HepG2 (cell line): ENCODE results near the gene ANKS6.

Source experiments
- EZH2 ChIP-seq: conservative IDR thresholded peaks from 2 replicates; pipeline ENCODE4 v1.6.1; 2012; ENCODE audit warnings: mild to moderate bottlenecking, low read depth, low read length, moderate library complexity
- MAX ChIP-seq: IDR thresholded peaks from 2 replicates; pipeline ENCODE4 v1.6.1; 2012; ENCODE audit warnings: inconsistent platforms
- PHB2 ChIP-seq: fragments of 450-650 bp; IDR thresholded peaks from 2 replicates; pipeline ENCODE4 v1.6.1; 2018; ENCODE audit not compliant: partially characterized antibody
- POLR2AphosphoS5 ChIP-seq: IDR thresholded peaks from 2 replicates; pipeline ENCODE4 v1.6.1; 2012; ENCODE audit warnings: low read depth, low read length
- RBM39 ChIP-seq: fragments of 200-400 bp; formaldehyde crosslinking; IDR thresholded peaks from one replicate; pipeline ENCODE4 v1.6.1; 2018; ENCODE audit warnings: antibody characterized with exemption, mild to moderate bottlenecking, low read depth, low read length; ENCODE audit not compliant: poor library complexity, severe bottlenecking
- SIN3A ChIP-seq: IDR thresholded peaks from 2 replicates; pipeline ENCODE4 v1.6.1; 2011; ENCODE audit warnings: low read depth, mild to moderate bottlenecking, control low read depth, low read length, borderline replicate concordance
- SMC3 ChIP-seq: IDR thresholded peaks from 2 replicates; pipeline ENCODE4 v1.6.1; 2011; ENCODE audit warnings: low read length, improper control_type of control experiment
- ZBTB2 ChIP-seq: sonication (generic); formaldehyde crosslinking; IDR thresholded peaks from 2 replicates; pipeline ENCODE4 v1.8.0; 2022; ENCODE audit warnings: low read depth, missing genetic modification reagents
- TF ChIP-seq, protein P1 (sequence below), 2 experiments: fragments of 450-650 bp in 1 of 2; sonication (generic) in 1 of 2; formaldehyde crosslinking in 1 of 2; IDR thresholded peaks; 2 replicates each; pipeline versions ENCODE4 v1.6.1 to v1.8.0; 2016 to 2022; ENCODE audit warnings: antibody characterized with exemption in 1 of 2, mild to moderate bottlenecking in 1 of 2, missing genetic modification reagents in 1 of 2
- TF ChIP-seq, protein P2 (sequence below): sonication (generic); formaldehyde crosslinking; IDR thresholded peaks from 2 replicates; pipeline ENCODE4 v1.5.0; 2020; ENCODE audit warnings: mild to moderate bottlenecking, low read depth, missing genetic modification reagents, borderline replicate concordance

GRCh38 chr9:98702835-98703380 lies 93.4 kb downstream of the ANKS6 start:
- TF ChIP-seq MAX = no peak
- TF ChIP-seq PHB2 = no peak
- no peak for TF ChIP-seq POLR2AphosphoS5
- TF ChIP-seq SIN3A = no peak
- TF ChIP-seq, protein P1, sequence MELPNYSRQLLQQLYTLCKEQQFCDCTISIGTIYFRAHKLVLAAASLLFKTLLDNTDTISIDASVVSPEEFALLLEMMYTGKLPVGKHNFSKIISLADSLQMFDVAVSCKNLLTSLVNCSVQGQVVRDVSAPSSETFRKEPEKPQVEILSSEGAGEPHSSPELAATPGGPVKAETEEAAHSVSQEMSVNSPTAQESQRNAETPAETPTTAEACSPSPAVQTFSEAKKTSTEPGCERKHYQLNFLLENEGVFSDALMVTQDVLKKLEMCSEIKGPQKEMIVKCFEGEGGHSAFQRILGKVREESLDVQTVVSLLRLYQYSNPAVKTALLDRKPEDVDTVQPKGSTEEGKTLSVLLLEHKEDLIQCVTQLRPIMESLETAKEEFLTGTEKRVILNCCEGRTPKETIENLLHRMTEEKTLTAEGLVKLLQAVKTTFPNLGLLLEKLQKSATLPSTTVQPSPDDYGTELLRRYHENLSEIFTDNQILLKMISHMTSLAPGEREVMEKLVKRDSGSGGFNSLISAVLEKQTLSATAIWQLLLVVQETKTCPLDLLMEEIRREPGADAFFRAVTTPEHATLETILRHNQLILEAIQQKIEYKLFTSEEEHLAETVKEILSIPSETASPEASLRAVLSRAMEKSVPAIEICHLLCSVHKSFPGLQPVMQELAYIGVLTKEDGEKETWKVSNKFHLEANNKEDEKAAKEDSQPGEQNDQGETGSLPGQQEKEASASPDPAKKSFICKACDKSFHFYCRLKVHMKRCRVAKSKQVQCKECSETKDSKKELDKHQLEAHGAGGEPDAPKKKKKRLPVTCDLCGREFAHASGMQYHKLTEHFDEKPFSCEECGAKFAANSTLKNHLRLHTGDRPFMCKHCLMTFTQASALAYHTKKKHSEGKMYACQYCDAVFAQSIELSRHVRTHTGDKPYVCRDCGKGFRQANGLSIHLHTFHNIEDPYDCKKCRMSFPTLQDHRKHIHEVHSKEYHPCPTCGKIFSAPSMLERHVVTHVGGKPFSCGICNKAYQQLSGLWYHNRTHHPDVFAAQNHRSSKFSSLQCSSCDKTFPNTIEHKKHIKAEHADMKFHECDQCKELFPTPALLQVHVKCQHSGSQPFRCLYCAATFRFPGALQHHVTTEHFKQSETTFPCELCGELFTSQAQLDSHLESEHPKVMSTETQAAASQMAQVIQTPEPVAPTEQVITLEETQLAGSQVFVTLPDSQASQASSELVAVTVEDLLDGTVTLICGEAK (IDR thresholded peaks at IDR 0.05) = no peak
- TF ChIP-seq, protein P1 (CRISPR knock-in tag; IDR thresholded peaks at IDR 0.05) = no peak
- TF ChIP-seq ZBTB2 = no peak
- no peak for TF ChIP-seq EZH2
- TF ChIP-seq SMC3 = no peak
- TF ChIP-seq, protein P2, sequence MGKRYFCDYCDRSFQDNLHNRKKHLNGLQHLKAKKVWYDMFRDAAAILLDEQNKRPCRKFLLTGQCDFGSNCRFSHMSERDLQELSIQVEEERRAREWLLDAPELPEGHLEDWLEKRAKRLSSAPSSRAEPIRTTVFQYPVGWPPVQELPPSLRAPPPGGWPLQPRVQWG (CRISPR knock-in tag) = no peak
- no peak for TF ChIP-seq RBM39
